OCI-LY1 (cell line): ENCODE measurements around the gene ARL15.

Experiments
- H2AFZ ChIP-seq: fragments of 200-600 bp; sonication (generic), shearing (Covaris generic); 2 replicates; pipeline ENCODE4 v1.6.0; 2014; ENCODE audit warnings: antibody characterized with exemption, mild to moderate bottlenecking, low read length
- H3F3A ChIP-seq: fragments of 200-600 bp; sonication (generic), shearing (Covaris generic); 2 replicates; pipeline ENCODE4 v1.6.0; 2014; ENCODE audit warnings: mild to moderate bottlenecking, antibody characterized with exemption, low read length, moderate library complexity; ENCODE audit not compliant: insufficient read depth
- H3K27ac ChIP-seq: fragments of 200-600 bp; sonication (generic); 2 replicates; pipeline ENCODE4 v1.5.1; 2014; ENCODE audit warnings: low read length, mixed run types, mild to moderate bottlenecking, low read depth; ENCODE audit not compliant: poor library complexity, severe bottlenecking
- H3K27me3 ChIP-seq: fragments of 200-600 bp; sonication (generic); 2 replicates; pipeline ENCODE4 v1.6.0; 2014; ENCODE audit warnings: antibody characterized with exemption, mild to moderate bottlenecking, low read length, moderate library complexity; ENCODE audit not compliant: insufficient read depth
- H3K36me3 ChIP-seq: fragments of 200-600 bp; sonication (generic); 2 replicates; pipeline ENCODE4 v1.6.1; 2014; ENCODE audit warnings: mild to moderate bottlenecking, antibody characterized with exemption, low read length, moderate library complexity, mixed read lengths; ENCODE audit not compliant: insufficient read depth
- H3K4me1 ChIP-seq: fragments of 200-600 bp; sonication (generic); 2 replicates; pipeline ENCODE4 v1.5.1; 2014; ENCODE audit warnings: mild to moderate bottlenecking, low read length, moderate library complexity; ENCODE audit not compliant: insufficient read depth, severe bottlenecking
- H3K4me2 ChIP-seq: fragments of 200-600 bp; sonication (generic), shearing (Covaris generic); 2 replicates; pipeline ENCODE4 v1.6.1; 2014; ENCODE audit warnings: low read length
- H3K4me3 ChIP-seq: fragments of 200-600 bp; sonication (generic); 2 replicates; pipeline ENCODE4 v1.5.1; 2014; ENCODE audit warnings: low read length, low read depth, mild to moderate bottlenecking, mixed read lengths; ENCODE audit not compliant: poor library complexity, severe bottlenecking
- H3K79me2 ChIP-seq: fragments of 200-600 bp; shearing (Covaris generic); 2 replicates; pipeline ENCODE4 v1.6.1; 2016; ENCODE audit warnings: mixed run types, low read length, mixed read lengths; ENCODE audit not compliant: insufficient read depth
- H3K9ac ChIP-seq: fragments of 200-600 bp; sonication (generic), shearing (Covaris generic); 2 replicates; pipeline ENCODE4 v1.6.1; 2014; ENCODE audit warnings: mild to moderate bottlenecking, low read length, mixed read lengths
- H3K9me2 ChIP-seq: fragments of 200-600 bp; sonication (generic), shearing (Covaris generic); 2 replicates; pipeline ENCODE4 v1.6.1; 2014; ENCODE audit warnings: low read depth, mild to moderate bottlenecking, low read length, mixed read lengths
- H3K9me3 ChIP-seq: fragments of 200-600 bp; shearing (Covaris generic); 2 replicates; pipeline ENCODE4 v1.6.1; 2014; ENCODE audit warnings: low read length, mixed read lengths
- H4K20me1 ChIP-seq: fragments of 200-600 bp; sonication (generic), shearing (Covaris generic); 2 replicates; pipeline ENCODE4 v1.6.0; 2016; ENCODE audit warnings: mild to moderate bottlenecking, low read length; ENCODE audit not compliant: insufficient read depth
- EZH2 ChIP-seq: fragments of 200-600 bp; sonication (generic), shearing (Covaris generic); IDR thresholded peaks from 2 replicates; pipeline ENCODE4 v1.8.0; 2017; ENCODE audit warnings: borderline replicate concordance, mixed run types, mild to moderate bottlenecking, antibody characterized with exemption, low read length, moderate library complexity, mixed read lengths
- TF ChIP-seq, protein P1 (sequence below): fragments of 200-600 bp; sonication (generic), shearing (Covaris generic); IDR thresholded peaks from 2 replicates; pipeline ENCODE4 v1.5.1; 2017; ENCODE audit warnings: mild to moderate bottlenecking, antibody characterized with exemption, low read length, moderate library complexity, mixed read lengths

The ARL15 gene

DNA sequence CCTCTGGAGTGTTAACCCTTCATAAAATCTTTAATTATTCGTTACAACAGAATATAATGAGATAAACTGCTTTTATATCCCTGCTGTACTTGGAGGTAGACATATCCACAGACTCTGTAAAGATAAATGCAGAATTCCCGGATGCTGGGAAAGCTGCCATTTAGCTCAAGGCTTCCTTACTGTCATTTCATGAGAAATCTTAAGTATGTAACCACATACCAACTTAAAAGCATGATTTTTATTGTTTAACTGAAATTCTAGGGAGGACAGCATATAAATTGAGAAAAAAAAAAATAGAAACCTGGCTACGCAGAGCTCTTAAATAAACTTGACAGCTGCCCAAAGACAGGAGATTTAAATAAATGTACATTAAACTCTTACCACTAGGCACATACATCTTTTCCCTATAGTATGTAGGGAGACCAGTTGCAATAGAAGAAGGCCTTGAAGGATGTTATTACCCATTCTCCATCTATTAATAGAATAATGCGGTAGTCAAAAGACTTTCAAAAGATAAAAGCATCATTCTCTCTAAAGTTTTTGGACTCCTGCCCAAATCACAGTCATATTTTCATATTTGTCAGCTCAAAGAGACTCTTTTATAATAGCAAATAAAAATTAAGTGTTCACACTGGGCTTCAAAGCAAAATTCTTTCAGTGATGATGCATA, 376.1 kb downstream of the ARL15 start:
- Histone ChIP-seq H3K4me2 (no peak overlapping the region), H3K9me2 (no peaks in the 10 kb centered on the region), H3K9me3 (no peaks in the 10 kb centered on the region), H2AFZ (no peak overlapping the region), H3K79me2 (0 out of 2 replicates have a peak, but pooled peaks cover 6% of the 10 kb centered on the region), H3F3A (0 out of 2 replicates have a peak, but pooled peaks cover 4% of the 10 kb centered on the region), H3K9ac (no peak overlapping the region), H3K27ac (no peak overlapping the region), H4K20me1 (no peaks in the 10 kb centered on the region), H3K4me3 (no peak overlapping the region), H3K36me3 (peaks cover 41% of the 10 kb centered on the region), H3K4me1 (peaks cover 31% of the 10 kb centered on the region), H3K27me3 (no peaks in the 10 kb centered on the region)
- TF ChIP-seq, protein P1, sequence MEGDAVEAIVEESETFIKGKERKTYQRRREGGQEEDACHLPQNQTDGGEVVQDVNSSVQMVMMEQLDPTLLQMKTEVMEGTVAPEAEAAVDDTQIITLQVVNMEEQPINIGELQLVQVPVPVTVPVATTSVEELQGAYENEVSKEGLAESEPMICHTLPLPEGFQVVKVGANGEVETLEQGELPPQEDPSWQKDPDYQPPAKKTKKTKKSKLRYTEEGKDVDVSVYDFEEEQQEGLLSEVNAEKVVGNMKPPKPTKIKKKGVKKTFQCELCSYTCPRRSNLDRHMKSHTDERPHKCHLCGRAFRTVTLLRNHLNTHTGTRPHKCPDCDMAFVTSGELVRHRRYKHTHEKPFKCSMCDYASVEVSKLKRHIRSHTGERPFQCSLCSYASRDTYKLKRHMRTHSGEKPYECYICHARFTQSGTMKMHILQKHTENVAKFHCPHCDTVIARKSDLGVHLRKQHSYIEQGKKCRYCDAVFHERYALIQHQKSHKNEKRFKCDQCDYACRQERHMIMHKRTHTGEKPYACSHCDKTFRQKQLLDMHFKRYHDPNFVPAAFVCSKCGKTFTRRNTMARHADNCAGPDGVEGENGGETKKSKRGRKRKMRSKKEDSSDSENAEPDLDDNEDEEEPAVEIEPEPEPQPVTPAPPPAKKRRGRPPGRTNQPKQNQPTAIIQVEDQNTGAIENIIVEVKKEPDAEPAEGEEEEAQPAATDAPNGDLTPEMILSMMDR, result no peak
- no peak for TF ChIP-seq EZH2

- TF ChIP-seq EZH2, result no peak
- Histone ChIP-seq H3K4me3 (no peak overlapping the region), H3K9me2 (no peaks in the 10 kb centered on the region), H3K79me2 (0 out of 2 replicates have a peak, but pooled peaks cover 6% of the 10 kb centered on the region), H2AFZ (no peak overlapping the region), H3F3A (0 out of 2 replicates have a peak, but pooled peaks cover 4% of the 10 kb centered on the region), H3K4me2 (no peak overlapping the region), H3K36me3 (peaks cover 26% of the 10 kb centered on the region; the same call in 1 of the 2 replicates), H3K4me1 (peaks cover 47% of the 10 kb centered on the region), H4K20me1 (no peaks in the 10 kb centered on the region), H3K27me3 (no peaks in the 10 kb centered on the region), H3K9ac (no peak overlapping the region), H3K27ac (no peak overlapping the region), H3K9me3 (no peaks in the 10 kb centered on the region)
These were observed 378.0 kb downstream of the ARL15 start for GRCh38 chr5:53932351-53932750.

- H3F3A ChIP-seq, result no peaks in the 10 kb centered on the region
- H3K4me1 ChIP-seq, result peaks cover 47% of the 10 kb centered on the region
- H3K9me2 ChIP-seq, result no peaks in the 10 kb centered on the region
- H3K27ac ChIP-seq, result peak overlapping the region; percentile 35
- H3K9me3 ChIP-seq, result no peaks in the 10 kb centered on the region
- 0 out of 2 replicates have a peak, but pooled peaks cover 6% of the 10 kb centered on the region for H3K79me2 ChIP-seq
- no peaks in the 10 kb centered on the region for H4K20me1 ChIP-seq
- H3K36me3 ChIP-seq, result peaks cover 8% of the 10 kb centered on the region; the same call in 1 of the 2 replicates
- no peak for TF ChIP-seq EZH2
- TF ChIP-seq, protein P1, result no peak
- no peak overlapping the region for H3K9ac ChIP-seq
- H3K4me3 ChIP-seq, result no peak overlapping the region
- no peak overlapping the region; the same call in 1 of the 2 replicates for H3K4me2 ChIP-seq
- no peaks in the 10 kb centered on the region for H3K27me3 ChIP-seq
- no peak overlapping the region for H2AFZ ChIP-seq
These were observed 379.9 kb downstream of the ARL15 start for GRCh38 chr5:53930457-53930856.
